Loucy (cell line): ENCODE data around the gene ZNF689.
A peak's percentile ranks its signal among the peaks of the same experiment; 100 is the strongest.

Experiments used
- H2AFZ ChIP-seq: fragments of 200-600 bp; sonication (generic); 2 replicates; pipeline ENCODE4 v1.6.0; 2016; ENCODE audit warnings: antibody characterized with exemption, mild to moderate bottlenecking, low read length, moderate library complexity
- H3F3A ChIP-seq: fragments of 200-600 bp; 2 replicates; pipeline ENCODE4 v1.6.0; 2016; ENCODE audit warnings: antibody characterized with exemption, low read depth, mild to moderate bottlenecking
- H3K27me3 ChIP-seq: fragments of 200-600 bp; sonication (generic); 2 replicates; pipeline ENCODE4 v1.6.1; 2014; ENCODE audit warnings: low read length, mild to moderate bottlenecking; ENCODE audit not compliant: insufficient read depth, poor library complexity, severe bottlenecking
- H3K36me3 ChIP-seq: fragments of 200-600 bp; sonication (generic); 2 replicates; pipeline ENCODE4 v1.6.1; 2016; ENCODE audit warnings: low read length; ENCODE audit not compliant: insufficient read depth
- H3K4me1 ChIP-seq: fragments of 200-600 bp; sonication (generic); 2 replicates; pipeline ENCODE4 v1.5.1; 2014; ENCODE audit warnings: low read length, mild to moderate bottlenecking; ENCODE audit not compliant: insufficient read depth, poor library complexity, severe bottlenecking
- H3K4me2 ChIP-seq: fragments of 200-600 bp; sonication (generic); 2 replicates; pipeline ENCODE4 v1.6.0; 2014; ENCODE audit warnings: antibody characterized with exemption, low read length, low read depth, mild to moderate bottlenecking; ENCODE audit not compliant: poor library complexity, severe bottlenecking
- H3K4me3 ChIP-seq: fragments of 200-600 bp; sonication (generic); 2 replicates; pipeline ENCODE4 v1.5.1; 2014; ENCODE audit warnings: low read length, mild to moderate bottlenecking, mixed read lengths; ENCODE audit not compliant: poor library complexity, severe bottlenecking
- H3K79me2 ChIP-seq: fragments of 200-600 bp; sonication (generic); 2 replicates; pipeline ENCODE4 v1.6.1; 2014; ENCODE audit warnings: low read length; ENCODE audit not compliant: insufficient read depth
- H3K9ac ChIP-seq: fragments of 200-600 bp; sonication (generic); 2 replicates; pipeline ENCODE4 v1.6.0; 2014; ENCODE audit warnings: mild to moderate bottlenecking, low read depth, low read length, moderate library complexity; ENCODE audit not compliant: poor library complexity, severe bottlenecking
- H3K9me2 ChIP-seq: fragments of 200-600 bp; sonication (generic); replicated peaks from 2 replicates; pipeline ENCODE4 v1.6.1; 2016; ENCODE audit warnings: low read depth, low read length, mixed read lengths
- H3K9me3 ChIP-seq: fragments of 200-600 bp; sonication (generic); 2 replicates; pipeline ENCODE4 v1.6.1; 2014; ENCODE audit warnings: mild to moderate bottlenecking, antibody characterized with exemption, low read length, low read depth; ENCODE audit not compliant: insufficient read depth
- H4K20me1 ChIP-seq: fragments of 200-600 bp; sonication (generic); 2 replicates; pipeline ENCODE4 v1.6.0; 2014; ENCODE audit warnings: antibody characterized with exemption, low read length, mild to moderate bottlenecking; ENCODE audit not compliant: insufficient read depth, poor library complexity, severe bottlenecking
- CTCF ChIP-seq: fragments of 200-600 bp; sonication (generic); conservative IDR thresholded peaks from 2 replicates; pipeline ENCODE4 v1.5.1; 2014; ENCODE audit warnings: mild to moderate bottlenecking, antibody characterized with exemption, low read length
- EZH2phosphoT487 ChIP-seq: fragments of 200-600 bp; IDR thresholded peaks from 2 replicates; pipeline ENCODE4 v1.6.1; 2018; ENCODE audit warnings: antibody characterized with exemption, mild to moderate bottlenecking, moderate library complexity, borderline replicate concordance

ZNF689 gene

GRCh38 chr16:30553393-30553899 lies 56.7 kb downstream of the ZNF689 start:
- peak overlapping the region; percentile 9 for H3K9ac ChIP-seq
- no peaks in the 10 kb centered on the region for H3K9me3 ChIP-seq
- H3K4me3 ChIP-seq, result no peak overlapping the region
- H3F3A ChIP-seq, result no peaks in the 10 kb centered on the region
- peaks cover 26% of the 10 kb centered on the region for H3K4me1 ChIP-seq
- peaks cover 56% of the 10 kb centered on the region for H3K79me2 ChIP-seq
- no peak overlapping the region for H2AFZ ChIP-seq
- no peak overlapping the region for H3K4me2 ChIP-seq
- no peaks in the 10 kb centered on the region for H3K9me2 ChIP-seq
- no peak for TF ChIP-seq CTCF
- TF ChIP-seq EZH2phosphoT487, result no peak
- H3K27me3 ChIP-seq, result no peaks in the 10 kb centered on the region
- no peaks in the 10 kb centered on the region for H4K20me1 ChIP-seq
- H3K36me3 ChIP-seq, result no peaks in the 10 kb centered on the region

GRCh38 chr16:30552956-30553355 lies 57.2 kb downstream of the ZNF689 start:
- Histone ChIP-seq H3K27me3 (no peaks in the 10 kb centered on the region), H3F3A (no peaks in the 10 kb centered on the region), H3K4me3 (no peak overlapping the region), H3K9me2 (no peaks in the 10 kb centered on the region), H3K4me2 (no peak overlapping the region), H4K20me1 (no peaks in the 10 kb centered on the region), H2AFZ (no peak overlapping the region), H3K9me3 (no peaks in the 10 kb centered on the region), H3K4me1 (peaks cover 26% of the 10 kb centered on the region), H3K79me2 (peaks cover 55% of the 10 kb centered on the region), H3K36me3 (no peaks in the 10 kb centered on the region), H3K9ac (no peak overlapping the region)
- no peak for TF ChIP-seq CTCF
- TF ChIP-seq EZH2phosphoT487, result no peak
